CMK (cell line): ENCODE results near the gene ARHGAP15.

ENCODE experiments used
- DNase-seq: peaks from one replicate; pipeline ENCODE4 v3.0.0-alpha.2; 2010; ENCODE audit warnings: low read depth

Gene ARHGAP15

DNA sequence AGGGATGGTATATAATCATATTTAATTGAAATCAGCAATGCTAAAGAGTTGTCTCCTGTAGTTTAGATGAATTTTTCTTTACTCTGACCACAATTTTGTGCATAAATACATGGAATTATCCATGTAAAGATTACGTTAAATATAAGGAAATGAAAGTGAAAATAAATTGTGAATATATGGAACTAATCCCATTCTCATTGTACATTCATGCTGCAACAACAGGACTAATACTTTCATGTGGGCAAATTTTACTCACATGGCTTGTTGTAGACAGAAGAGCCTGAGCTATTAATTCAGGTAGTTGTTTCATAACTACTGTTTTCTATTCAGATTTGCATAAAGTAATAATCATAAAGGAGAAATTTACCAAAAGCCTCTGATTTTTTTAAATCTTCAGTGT lies 357.8 kb downstream of the ARHGAP15 start:
- DNase-seq = no peak

DNA sequence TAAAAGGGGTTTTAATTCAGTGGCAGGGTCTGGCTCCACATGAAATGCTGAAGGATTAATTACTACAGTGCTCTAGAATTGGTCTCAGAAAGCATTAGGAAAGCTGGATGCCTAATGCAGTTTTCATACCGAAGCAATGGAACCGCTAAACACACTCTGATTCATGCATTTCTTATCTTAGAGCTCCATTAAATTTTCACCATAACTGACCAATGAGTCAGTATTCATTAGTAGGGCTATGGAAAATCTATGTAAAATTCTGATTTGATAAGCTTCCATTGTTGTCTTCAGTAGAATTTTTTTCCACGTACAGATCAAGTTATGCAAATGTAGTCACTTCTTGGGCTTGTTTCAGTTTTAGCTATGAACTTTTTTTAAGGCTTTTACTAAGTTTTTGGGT lies 359.9 kb downstream of the ARHGAP15 start:
- DNase-seq = no peak

DNA sequence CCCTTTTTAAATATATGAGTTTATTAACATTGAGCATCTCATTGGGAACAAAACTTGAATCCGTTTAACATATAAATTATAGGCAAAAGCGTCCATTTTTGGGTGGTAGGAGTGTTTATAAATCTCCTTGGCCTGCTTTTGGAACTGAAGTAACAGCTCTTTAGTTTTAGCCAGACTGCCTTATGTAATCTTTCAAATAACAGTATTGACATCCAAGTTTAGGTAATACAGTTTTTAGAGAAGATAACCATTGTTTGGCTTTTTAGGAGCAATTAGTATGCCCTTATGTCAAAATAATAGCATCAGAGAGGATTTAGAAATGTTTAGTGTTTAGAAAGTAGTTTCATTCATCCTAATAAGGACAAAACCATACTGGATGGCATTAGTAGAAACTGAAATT lies 361.9 kb downstream of the ARHGAP15 start:
- no peak for DNase-seq

DNA sequence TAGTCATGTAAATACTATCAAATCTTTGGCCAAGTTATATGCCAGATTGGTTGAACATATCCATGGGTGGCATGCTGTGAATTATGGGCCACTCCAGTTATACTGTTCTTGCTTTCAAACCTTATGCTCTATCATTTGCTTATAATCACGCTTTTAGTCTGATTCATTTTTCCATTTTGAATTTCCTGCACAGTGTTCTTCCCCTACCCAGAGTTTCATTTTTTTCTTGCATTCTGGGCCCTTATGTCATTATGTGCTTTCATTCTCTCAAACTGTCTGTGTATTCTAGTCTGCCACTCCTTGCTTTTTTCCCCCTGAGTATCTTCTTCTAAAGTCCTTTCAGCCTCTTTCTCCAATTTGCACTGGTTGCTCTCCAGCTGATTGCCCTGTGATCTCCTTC lies 364.1 kb downstream of the ARHGAP15 start:
- DNase-seq = no peak

DNA sequence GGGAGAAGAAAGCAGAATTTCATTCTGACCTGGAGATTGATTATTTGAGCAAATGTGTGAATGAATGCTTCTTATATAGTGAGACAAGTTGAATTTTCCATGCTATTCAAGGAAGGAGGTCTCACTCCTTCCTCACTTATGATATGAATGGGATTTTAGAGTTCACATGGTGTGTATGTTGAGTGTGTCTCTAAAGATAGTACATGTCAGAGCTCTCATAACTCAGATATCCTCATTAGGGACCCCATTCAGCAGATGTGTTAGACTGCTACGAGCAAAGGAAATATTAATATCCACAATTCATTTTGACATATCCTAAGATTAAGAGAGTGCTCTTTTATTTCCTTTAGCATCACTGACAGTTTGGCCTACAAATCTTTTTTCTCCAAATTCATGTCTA lies 368.5 kb downstream of the ARHGAP15 start:
- no peak for DNase-seq

DNA sequence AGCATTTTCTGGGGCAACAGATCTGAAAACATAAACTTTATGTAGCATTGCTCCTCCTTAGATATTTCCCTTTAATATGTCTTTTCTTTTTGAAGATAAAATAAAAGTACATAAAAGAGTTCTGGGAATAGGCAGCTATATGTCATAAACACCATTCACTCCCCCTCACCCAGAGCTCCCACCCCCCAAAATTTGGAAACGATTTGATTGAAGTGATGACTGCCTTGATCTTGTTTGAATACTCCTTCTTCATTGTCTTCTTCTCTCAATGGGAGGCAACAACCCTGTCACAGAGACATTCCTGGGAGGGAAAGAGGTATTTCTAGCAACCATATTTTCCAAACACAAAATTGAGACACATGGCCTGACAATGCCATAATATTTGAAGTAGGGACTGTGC lies 369.3 kb downstream of the ARHGAP15 start:
- no peak for DNase-seq

DNA sequence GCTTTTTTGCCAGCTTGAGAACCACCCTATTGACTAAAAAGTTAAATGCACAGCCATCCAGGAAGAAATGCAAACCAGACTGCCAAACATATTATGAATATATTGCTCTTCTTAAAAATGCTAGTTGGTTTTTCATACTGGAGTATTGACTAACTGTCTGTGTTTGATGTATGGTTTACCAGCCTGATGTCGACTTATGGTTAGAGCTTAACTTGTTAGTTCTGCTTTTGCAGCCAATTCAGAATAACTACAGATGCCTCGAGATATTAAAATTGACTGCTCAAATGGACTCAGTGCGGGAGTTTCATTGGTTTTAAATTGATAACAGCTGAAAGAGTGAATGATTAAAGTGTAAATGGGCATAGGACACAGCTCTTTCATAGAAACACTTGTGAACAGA lies 369.8 kb downstream of the ARHGAP15 start:
- DNase-seq = no peak

DNA sequence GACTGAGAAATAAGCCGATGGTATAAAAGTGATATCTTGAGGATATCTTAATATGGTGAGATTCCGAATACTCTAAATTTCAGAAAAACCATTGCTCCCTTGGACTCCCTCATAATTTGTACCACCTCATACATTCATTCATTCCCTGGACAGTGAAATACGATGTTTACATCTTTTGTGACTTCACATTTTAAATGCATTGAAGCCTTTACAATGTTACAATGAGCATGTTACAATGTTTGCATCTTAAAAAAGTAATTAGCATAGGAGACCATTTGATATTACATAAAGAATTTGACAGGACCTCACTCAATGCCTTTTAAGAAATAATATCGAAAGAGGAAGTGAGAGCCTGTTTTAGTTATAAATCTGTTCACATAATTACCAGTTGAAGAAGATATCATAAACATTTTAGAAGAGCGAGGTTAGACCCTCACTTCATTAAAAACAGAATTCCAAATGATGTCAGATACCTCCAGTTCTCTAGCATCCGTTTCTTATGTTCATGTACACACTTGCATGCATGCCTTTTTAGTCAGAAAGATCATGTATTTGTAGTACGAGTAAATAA lies 372.0 kb downstream of the ARHGAP15 start:
- DNase-seq = no peak

DNA sequence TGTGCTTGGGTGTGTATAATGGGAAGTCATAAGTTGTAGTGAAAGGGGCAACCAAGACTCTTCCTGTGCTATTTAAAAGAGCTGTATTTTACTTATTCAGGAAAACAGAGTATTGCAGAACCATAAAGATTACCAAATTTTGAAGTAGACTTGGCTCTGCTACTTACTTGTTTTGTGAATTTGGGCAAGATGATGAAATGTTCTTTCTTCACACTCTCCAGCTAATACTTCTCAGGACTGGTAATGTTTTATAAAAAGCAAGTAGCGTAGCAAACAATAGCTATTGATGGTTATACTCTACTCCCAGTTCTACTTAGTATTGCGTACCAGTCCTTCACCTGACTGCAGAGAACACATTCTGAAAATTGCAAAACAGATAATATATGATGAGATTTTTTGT lies 374.1 kb downstream of the ARHGAP15 start:
- no peak for DNase-seq

DNA sequence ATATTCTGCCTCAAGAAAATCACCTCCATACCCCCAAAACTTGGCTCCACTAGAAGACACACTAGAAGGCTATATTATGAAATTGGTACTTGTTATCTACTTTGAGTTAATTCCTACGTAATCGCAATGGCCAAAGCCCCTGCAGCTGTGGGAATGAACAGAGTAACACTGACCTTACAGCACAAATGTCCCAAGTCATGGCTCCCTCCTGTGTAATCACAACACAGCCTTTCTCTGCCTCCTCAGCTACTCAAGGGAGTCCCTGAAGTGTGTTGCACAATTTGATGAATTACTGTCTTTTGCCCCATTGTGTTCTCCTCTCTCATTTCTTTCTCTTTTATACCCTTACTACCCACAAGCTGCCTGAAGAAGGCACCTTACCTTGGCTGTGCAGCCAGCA lies 375.2 kb downstream of the ARHGAP15 start:
- DNase-seq = no peak

DNA sequence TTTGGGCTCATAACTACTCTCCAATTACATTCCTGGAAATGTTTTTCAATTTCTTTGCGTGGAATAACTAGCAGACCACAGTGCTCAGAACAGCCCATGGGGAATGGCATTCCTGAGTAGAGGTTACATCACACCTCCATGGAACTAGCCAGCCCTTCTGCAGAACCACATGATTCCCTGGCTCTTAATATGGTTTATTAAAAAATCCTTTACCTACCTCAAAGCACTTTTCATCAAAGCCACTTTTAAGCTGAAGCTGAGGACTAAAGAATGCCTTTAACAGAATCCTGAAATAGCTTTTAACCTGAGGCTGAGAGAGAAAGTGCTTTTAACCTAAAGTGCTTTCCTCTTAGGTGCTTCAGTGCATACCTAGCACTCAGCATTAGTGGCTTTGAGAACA lies 376.3 kb downstream of the ARHGAP15 start:
- no peak for DNase-seq

DNA sequence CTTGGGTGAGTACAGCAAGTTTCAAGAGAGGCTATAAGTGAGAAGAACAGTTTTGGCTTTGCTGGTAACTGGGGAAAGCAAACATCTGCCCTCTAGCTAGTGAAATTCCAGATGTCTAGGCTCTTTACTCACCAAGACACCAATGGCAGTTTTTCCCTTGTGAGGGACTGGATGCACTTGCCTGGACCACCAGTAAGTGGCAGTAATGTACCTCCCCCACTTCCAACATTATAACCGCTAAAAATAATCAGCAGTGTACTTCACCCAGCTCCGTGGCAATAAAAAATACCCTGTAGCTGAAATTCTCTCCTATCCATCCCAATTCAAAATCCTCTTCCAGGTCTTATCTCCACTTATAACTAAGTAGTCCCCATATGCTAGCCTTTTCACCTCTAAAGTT lies 383.9 kb downstream of the ARHGAP15 start:
- no peak for DNase-seq

DNA sequence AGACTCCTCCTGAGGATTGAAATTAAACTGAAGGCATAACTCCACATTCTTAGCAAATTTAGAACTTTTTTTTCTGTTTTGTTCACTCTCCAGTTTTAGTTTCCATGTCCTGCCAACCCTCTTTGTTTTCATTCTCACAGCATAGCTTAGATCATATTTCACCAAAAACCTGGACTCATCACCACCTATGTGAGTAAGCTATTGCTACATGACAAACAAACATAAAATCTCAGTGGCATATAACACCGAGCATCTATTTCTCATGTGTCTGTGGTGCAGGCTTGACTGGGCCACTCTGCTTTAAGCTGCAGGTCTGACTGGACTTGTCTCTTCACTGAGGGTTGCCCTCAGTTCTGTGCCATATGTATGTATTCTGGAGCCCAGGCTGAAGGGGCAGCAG lies 385.2 kb downstream of the ARHGAP15 start:
- no peak for DNase-seq

DNA sequence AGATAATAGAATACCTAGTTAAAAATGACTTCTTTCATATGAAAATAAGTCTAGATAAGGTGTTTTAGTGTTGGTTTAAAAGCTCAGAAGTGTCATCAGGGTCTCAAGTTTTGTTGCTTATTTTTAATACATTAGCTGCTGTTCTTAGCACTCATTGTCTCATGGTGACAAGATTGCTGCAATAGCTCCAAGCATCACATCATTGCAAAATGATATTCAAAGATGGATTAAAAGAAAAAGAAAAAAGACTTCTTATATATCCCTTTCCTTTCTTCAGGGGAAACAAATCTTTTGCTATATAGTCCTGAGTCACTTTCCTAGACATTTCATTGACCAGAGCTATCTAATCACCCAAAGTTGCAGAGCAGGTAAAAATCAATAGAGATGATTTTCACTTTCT lies 386.1 kb downstream of the ARHGAP15 start:
- no peak for DNase-seq

DNA sequence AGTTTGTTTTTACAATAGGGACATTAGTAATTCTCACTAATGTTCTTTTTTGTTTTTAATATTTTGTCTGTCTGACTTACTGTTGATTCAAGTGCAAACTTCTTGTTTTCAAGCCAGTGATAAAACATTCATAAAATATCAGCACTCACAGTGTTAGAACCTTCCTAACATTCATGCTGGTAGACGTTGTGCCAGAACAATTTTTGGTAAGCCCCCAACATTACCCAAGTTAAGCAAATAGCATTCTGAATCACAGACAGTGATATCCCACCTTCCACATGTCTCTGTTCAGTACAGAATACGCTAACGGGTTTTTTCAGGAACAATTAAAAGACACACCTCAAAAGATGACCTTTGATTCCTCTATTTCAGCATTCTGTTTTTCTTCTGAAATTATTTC lies 390.3 kb downstream of the ARHGAP15 start:
- no peak for DNase-seq

DNA sequence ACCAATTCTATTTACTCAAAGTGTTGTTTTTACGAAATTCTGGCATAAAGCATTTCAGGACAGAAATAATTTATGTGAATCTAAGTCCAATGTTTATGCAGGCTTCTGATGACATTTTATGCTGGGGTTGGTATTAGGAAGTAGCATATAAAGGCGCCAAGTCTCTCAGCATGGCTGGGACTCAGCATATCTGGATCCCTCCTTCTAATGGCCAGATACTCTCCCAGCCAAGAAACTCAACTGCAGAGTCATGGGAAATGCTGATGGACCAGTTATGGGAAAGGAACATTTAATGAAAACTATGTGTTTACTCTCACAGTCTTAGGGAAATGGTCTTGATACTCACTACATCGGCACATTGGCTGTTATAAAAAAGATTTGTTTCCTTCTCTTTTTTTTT lies 392.2 kb downstream of the ARHGAP15 start:
- DNase-seq = no peak

DNA sequence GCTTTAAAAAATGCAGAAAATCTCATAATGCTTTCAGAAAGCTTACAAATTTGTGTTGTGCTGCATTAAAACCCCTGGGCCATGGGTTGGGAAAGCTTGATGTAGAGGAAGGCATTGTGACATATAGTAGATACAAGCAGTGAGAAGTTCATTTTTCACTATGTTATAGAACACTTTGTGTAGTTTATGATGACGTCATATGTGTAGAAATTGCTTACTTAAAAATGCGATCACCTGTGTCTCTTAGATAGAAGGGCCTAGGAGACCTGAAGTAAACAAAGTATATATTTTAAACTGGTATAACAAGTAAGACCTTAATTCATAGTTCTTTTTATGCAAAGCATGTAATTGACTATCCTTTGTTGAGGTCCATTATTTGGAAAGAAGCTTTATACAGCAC lies 393.5 kb downstream of the ARHGAP15 start:
- DNase-seq = no peak

DNA sequence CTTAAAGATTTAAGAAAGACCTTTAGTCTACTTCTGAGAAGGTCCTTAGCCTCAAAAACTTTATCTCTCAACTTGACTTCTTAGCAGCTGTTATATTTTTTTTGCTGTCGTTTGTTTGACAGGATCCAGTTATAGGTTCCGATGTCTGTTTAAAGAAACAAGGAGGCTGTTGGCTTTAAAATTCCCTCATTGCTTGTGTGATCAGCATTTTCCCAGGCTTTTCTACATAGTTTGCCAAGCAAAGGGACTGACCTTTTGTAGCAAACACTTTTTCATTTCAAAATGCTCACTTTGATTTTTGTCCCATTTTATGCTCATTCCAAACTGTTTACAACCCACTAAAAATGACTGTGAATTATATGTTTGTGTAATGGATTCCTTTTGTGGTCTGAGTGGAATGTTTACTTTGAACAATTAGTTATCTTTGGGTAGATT lies 394.9 kb downstream of the ARHGAP15 start:
- DNase-seq = no peak

DNA sequence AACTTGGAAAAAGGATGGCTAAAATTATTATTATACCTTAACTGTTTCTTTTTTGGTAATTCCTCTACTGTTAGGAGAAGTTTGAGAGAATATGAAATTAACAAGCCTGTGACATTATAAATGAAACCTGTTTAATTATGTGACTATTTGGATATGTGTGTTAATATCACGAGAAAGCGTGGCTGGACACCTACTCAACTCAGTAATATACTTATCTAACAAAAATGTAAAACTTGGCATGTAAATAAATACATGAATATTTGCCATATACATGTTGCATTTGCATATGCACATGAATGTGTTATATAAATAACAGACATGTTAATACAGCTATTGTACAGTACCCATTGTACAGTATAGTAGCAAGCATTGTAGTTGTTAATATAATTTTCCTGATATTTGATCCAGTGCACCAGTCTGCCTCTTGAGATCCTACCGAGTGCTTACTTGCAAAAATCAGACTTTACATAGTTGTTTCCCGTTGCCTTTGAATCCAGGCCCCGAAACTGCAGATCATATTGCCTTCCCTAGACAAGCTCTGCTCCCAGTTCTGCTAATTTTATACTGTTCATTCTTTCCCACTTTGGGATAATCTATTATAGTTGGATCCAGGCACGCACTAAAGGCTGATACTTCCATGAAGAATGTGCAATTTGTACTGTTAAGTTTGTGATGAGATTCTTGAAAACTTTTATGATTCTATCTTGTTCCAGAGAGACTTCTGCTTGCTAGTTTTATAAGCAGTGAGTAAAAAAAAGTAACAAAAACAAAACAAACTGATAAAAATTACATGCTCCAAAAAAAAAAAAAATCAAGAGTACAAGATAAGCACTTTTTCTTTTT lies 395.6 kb downstream of the ARHGAP15 start:
- DNase-seq = no peak

DNA sequence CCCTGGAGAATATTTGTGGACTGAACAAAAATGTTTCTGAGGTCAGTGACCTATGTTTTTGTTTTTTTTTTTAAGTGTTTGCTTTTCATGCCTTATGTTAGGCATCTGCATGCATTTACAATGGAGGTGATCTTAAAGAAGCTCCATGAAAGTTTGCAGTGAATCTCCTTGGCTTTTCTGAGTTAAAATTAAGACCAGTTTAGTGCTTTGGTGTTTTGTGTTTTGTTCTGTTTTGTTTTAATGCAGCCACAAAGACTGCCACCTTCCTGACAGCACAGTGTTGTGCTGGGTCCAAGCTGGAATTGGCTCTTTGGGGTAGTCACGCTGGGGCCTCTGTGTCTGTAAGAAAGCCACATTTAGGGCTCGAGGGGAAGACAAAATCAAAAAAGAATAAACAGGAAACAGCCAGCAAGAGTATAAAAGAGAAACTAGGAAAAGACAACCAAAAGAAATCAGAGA lies 396.2 kb downstream of the ARHGAP15 start:
- no peak for DNase-seq

DNA sequence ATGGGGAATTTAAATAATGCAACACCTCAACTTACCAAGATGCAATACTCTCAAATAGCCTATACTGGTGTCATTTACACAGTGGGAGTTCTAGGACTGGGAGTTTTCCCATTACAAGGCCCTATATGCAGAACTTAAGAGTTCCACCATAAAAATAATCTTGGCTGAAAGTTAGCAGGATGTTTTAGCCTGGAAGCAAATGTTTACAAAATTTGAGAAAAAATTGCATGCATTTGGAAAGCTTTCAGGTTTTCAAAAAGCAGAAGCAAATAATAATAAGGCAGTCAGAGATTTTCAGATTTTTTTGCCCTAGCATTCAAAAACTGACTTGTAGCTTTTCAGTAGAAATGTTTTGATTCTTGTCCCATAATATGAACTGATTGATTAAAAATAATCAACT lies 397.3 kb downstream of the ARHGAP15 start:
- no peak for DNase-seq

DNA sequence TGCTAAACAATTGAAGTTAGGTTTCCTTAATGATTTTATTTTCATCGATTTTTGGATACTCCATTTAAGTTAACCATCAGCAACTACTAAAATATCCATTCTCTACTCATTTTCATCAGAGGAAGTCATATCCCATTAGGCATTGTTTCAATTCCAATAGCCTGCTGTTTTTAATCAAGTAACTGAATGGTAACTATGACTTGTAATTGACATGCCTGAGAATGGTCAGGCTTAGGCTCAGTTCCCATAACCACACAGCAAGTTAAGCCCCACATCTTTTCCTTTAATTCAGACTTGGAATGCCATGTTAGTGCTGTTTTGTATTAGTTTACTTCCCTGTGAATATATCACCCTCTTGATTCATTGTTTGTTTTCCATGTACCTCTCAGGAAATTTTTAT lies 398.8 kb downstream of the ARHGAP15 start:
- DNase-seq = no peak

DNA sequence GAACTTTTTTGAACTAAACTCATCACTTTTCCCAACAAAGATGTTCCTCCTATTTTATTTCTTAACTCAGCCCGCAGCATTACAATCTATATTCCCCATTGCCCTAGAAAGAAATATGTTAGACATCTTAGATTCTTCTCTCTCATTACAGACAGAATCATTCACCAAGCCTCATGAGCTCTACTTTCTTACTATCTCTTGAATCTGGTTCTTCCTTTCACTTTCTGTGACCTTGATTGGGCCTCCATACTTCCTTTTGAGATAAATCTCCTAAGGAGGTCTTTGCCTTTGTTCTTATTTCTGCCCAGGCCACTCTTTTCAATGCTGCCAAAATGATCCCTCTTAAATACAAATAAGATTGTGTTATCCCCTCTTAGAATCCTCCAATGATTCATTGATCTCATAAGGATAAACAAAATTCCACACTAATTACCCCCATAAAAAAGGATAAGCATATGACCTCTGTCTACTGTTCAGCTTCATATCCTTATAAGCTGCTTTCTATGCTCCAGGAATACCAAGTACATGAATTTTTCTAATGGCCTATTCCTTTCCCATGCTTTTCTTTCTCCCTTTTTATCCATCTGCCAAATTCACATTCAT lies 400.0 kb downstream of the ARHGAP15 start:
- no peak for DNase-seq

DNA sequence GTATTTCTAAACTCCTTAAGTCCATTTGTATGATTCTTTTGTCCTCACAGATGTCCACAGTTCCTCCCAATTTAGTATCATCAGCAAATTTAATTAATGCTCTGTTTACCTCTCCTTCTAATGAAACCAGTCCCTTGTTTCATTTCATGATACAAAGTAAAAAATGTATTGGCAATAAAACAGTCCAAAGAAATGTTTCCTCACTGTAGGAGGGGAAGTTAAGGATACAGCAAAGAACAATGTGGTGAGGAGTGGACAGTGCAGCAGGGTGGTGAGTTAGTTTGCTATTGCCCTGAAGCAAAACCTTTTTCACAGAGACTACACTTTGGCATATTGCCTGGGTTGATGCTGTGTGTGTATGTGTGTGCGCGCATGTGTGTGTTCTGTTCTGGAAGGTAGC lies 401.5 kb downstream of the ARHGAP15 start:
- no peak for DNase-seq
